IMR-90 (cell line): ENCODE measurements around the gene ZNF521. TPM values are rescaled to one million over a fixed set of nuclear protein-coding genes. Genes with fewer than 3 reads are reported as not detected.

Experiments
- ATAC-seq: fragments of 200-7000 bp; cut with Tn5 transposase; 2 replicates; pipeline ENCODE4 v1.9.1; 2020; ENCODE audit warnings: low read depth, mild to moderate bottlenecking, moderate library complexity
- BruUV-seq: library from RNA; stranded (reverse); fragments of 400-500 nt; replicated peaks from 2 replicates; lab custom pipeline; 2021; lab: Mats Ljungman, UMichigan
- CTCF ChIA-PET: fragments of 300-600 bp; formaldehyde crosslinking; extraction: SDS; loops from one replicate; lab custom pipeline; 2021; ENCODE audit warnings: antibody characterized with exemption; lab: Yijun Ruan, JAX
- POLR2A ChIA-PET: fragments of 300-600 bp; sonication (Branson Sonifier 250); formaldehyde crosslinking; loops from one replicate; lab custom pipeline; 2022; ENCODE audit warnings: antibody characterized with exemption; ENCODE audit not compliant: unreplicated experiment; lab: Charles Lee
- DNase-seq: peaks from one replicate; pipeline ENCODE4 v3.0.0; 2013
- H2AFZ ChIP-seq: replicated peaks from 2 replicates; pipeline ENCODE3; 2013; ENCODE audit warnings: low read length, mild to moderate bottlenecking; ENCODE audit not compliant: poor library complexity
- H2AK5ac ChIP-seq: 2 replicates; pipeline ENCODE4 v1.6.1; 2013; ENCODE audit warnings: low read depth, low read length, inconsistent platforms
- H2AK9ac ChIP-seq: replicated peaks from 2 replicates; pipeline ENCODE3; 2013; ENCODE audit warnings: mild to moderate bottlenecking, low read depth, low read length, moderate library complexity; ENCODE audit not compliant: poor library complexity
- H2BK120ac ChIP-seq: 2 replicates; pipeline ENCODE4 v1.6.1; 2013; ENCODE audit warnings: low read depth, low read length, inconsistent platforms
- H2BK15ac ChIP-seq: 3 replicates; pipeline ENCODE4 v1.6.1; 2013; ENCODE audit warnings: low read depth, low read length, inconsistent platforms
- H2BK20ac ChIP-seq: 2 replicates; pipeline ENCODE4 v1.6.1; 2013; ENCODE audit warnings: low read depth, mild to moderate bottlenecking, inconsistent platforms, low read length, moderate library complexity
- H2BK5ac ChIP-seq: 2 replicates; pipeline ENCODE4 v1.6.1; 2013; ENCODE audit warnings: mild to moderate bottlenecking, low read depth, low read length, inconsistent platforms; ENCODE audit not compliant: poor library complexity, severe bottlenecking
- H3K14ac ChIP-seq: replicated peaks from 2 replicates; pipeline ENCODE4 v1.6.1; 2013; ENCODE audit warnings: low read depth, low read length, inconsistent platforms
- H3K18ac ChIP-seq: 2 replicates; pipeline ENCODE4 v1.6.1; 2013; ENCODE audit warnings: low read depth, low read length, control low read depth
- H3K23ac ChIP-seq: 2 replicates; pipeline ENCODE4 v1.6.1; 2013; ENCODE audit warnings: low read depth, low read length, inconsistent platforms
- H3K27ac ChIP-seq: 2 replicates; pipeline ENCODE4 v1.5.1; 2013; ENCODE audit warnings: mild to moderate bottlenecking, control low read depth, low read length; ENCODE audit not compliant: insufficient read depth
- H3K27me3 ChIP-seq: 2 replicates; pipeline ENCODE4 v1.6.1; 2013; ENCODE audit warnings: low read length; ENCODE audit not compliant: control insufficient read depth, insufficient read depth
- H3K36me3 ChIP-seq: 2 replicates; pipeline ENCODE4 v1.6.1; 2013; ENCODE audit warnings: low read length, mixed read lengths; ENCODE audit not compliant: control insufficient read depth, insufficient read depth
- H3K4ac ChIP-seq: 2 replicates; pipeline ENCODE4 v1.6.1; 2013; ENCODE audit warnings: low read depth, low read length, inconsistent platforms
- H3K4me1 ChIP-seq: 2 replicates; pipeline ENCODE4 v1.6.1; 2013; ENCODE audit warnings: low read length, mixed read lengths; ENCODE audit not compliant: control insufficient read depth, insufficient read depth
- H3K4me2 ChIP-seq: 2 replicates; pipeline ENCODE4 v1.6.1; 2013; ENCODE audit warnings: low read depth, mild to moderate bottlenecking, control low read depth, low read length, moderate library complexity
- H3K4me3 ChIP-seq: 2 replicates; pipeline ENCODE4 v1.5.1; 2013; ENCODE audit warnings: low read depth, mild to moderate bottlenecking, control low read depth, low read length, moderate library complexity; ENCODE audit not compliant: insufficient read depth
- H3K56ac ChIP-seq: 2 replicates; pipeline ENCODE4 v1.6.1; 2013; ENCODE audit warnings: low read length, inconsistent platforms; ENCODE audit not compliant: insufficient read depth; ENCODE audit errors: extremely low read depth
- H3K79me1 ChIP-seq, 2 experiments: 2 replicates each; pipeline ENCODE4 v1.6.1; 2013; ENCODE audit warnings: low read length in 2 of 2, inconsistent platforms in 1 of 2, low read depth in 1 of 2
- H3K9ac ChIP-seq: 2 replicates; pipeline ENCODE4 v1.6.1; 2013; ENCODE audit warnings: low read depth, low read length, control low read depth
- H3K9me1 ChIP-seq: 2 replicates; pipeline ENCODE4 v1.6.1; 2013; ENCODE audit warnings: low read length, inconsistent platforms; ENCODE audit not compliant: insufficient read depth
- H3K9me3 ChIP-seq: 2 replicates; pipeline ENCODE4 v1.6.1; 2013; ENCODE audit warnings: low read length; ENCODE audit not compliant: control insufficient read depth, insufficient read depth
- H4K20me1 ChIP-seq: 2 replicates; pipeline ENCODE4 v1.6.1; 2013; ENCODE audit warnings: low read length, inconsistent platforms; ENCODE audit not compliant: insufficient read depth
- H4K5ac ChIP-seq: 2 replicates; pipeline ENCODE4 v1.6.1; 2013; ENCODE audit warnings: mild to moderate bottlenecking, low read depth, low read length, control low read depth
- H4K8ac ChIP-seq, 2 experiments: 2 replicates each; pipeline ENCODE4 v1.6.1; 2013; ENCODE audit warnings: low read depth in 2 of 2, low read length in 2 of 2, control low read depth in 1 of 2, inconsistent platforms in 1 of 2
- H4K91ac ChIP-seq: 2 replicates; pipeline ENCODE4 v1.6.1; 2013; ENCODE audit warnings: low read depth, low read length, inconsistent platforms; ENCODE audit not compliant: insufficient read depth
- CEBPB ChIP-seq: IDR thresholded peaks from 2 replicates; pipeline ENCODE4 v1.6.1; 2012; ENCODE audit warnings: low read depth, low read length, improper control_type of control experiment
- CHD1 ChIP-seq: IDR thresholded peaks from 2 replicates; pipeline ENCODE4 v1.6.1; 2012; ENCODE audit warnings: low read depth, low read length, improper control_type of control experiment
- CTCF ChIP-seq: conservative IDR thresholded peaks from 2 replicates; pipeline ENCODE4 v1.5.1; 2012; ENCODE audit warnings: mild to moderate bottlenecking, low read depth, low read length, improper control_type of control experiment
- MAFK ChIP-seq: IDR thresholded peaks from 2 replicates; pipeline ENCODE4 v1.6.1; 2012; ENCODE audit warnings: low read depth, low read length, improper control_type of control experiment
- MAZ ChIP-seq: IDR thresholded peaks from 2 replicates; pipeline ENCODE4 v1.6.1; 2012; ENCODE audit warnings: low read depth, mild to moderate bottlenecking, low read length, improper control_type of control experiment, moderate library complexity, borderline replicate concordance
- MXI1 ChIP-seq: IDR thresholded peaks from 2 replicates; pipeline ENCODE4 v1.6.1; 2012; ENCODE audit warnings: low read depth, mild to moderate bottlenecking, low read length, moderate library complexity, borderline replicate concordance
- RCOR1 ChIP-seq: IDR thresholded peaks from 2 replicates; pipeline ENCODE4 v1.6.1; 2012; ENCODE audit warnings: mild to moderate bottlenecking, low read length, improper control_type of control experiment; ENCODE audit not compliant: insufficient replicate concordance
- USF2 ChIP-seq: fragments of 150-350 bp; IDR thresholded peaks from 2 replicates; pipeline ENCODE4 v1.6.1; 2017; ENCODE audit warnings: mild to moderate bottlenecking, antibody characterized with exemption, low read length, low read depth
- WGBS, 2 experiments: methylation state at CpG; one replicate each; pipeline versions ENCODE4 v1.1.5 to v1.1.7; 2013; ENCODE audit warnings: missing lambda C conversion rate in 2 of 2; ENCODE audit not compliant: insufficient read length in 1 of 2; ENCODE audit errors: extremely low coverage in 2 of 2; 5-methylcytosine and 5-hydroxymethylcytosine counted together
- dilution Hi-C: fragments of 300-500 bp; cut with HindIII; formaldehyde crosslinking; loops from one replicate; pipeline ENCODE4 v1.14.3; 2018; ENCODE audit warnings: low sequenced_read_pairs; ENCODE audit not compliant: unreplicated experiment
- in situ Hi-C: fragments of 300-500 bp; cut with MboI; formaldehyde crosslinking; loops from 3 replicates; pipeline ENCODE4 v1.14.3; 2019; ENCODE audit warnings: low sequenced_read_pairs, inconsistent platforms, mixed read lengths
- intact Hi-C: fragments of 100-400 bp; cut with micrococcal nuclease; formaldehyde crosslinking; loops from 2 replicates; pipeline ENCODE4 v1.10.0; 2022
- polyA plus RNA-seq, 3 experiments: library from polyadenylated mRNA; depleted of rRNA; stranded (reverse); fragments of >200 nt; gene quantifications; 2 replicates each; pipeline ENCODE4 v1.2.3, GENCODE V29; 2012; ENCODE audit warnings: low replicate concordance in 1 of 3
- total RNA-seq: library from RNA; depleted of rRNA; stranded (reverse); fragments of >200 nt; gene quantifications from 2 replicates; pipeline ENCODE4 v1.2.3, GENCODE V29; 2012

ZNF521 gene
- total and polyA plus RNA-seq, 2 of the 4 experiments (the other 2 are of a cell fraction), result 21.5 to 59.3 TPM

GRCh38 chr18:25174324-25174723 is 177.6 kb downstream of the ZNF521 start:
- Histone ChIP-seq H2BK15ac (no peak overlapping the region), H3K56ac (no peak overlapping the region), H3K36me3 (no peaks in the 10 kb centered on the region), H4K5ac (no peak overlapping the region), H2AFZ (no peak overlapping the region), H3K9me1 (peaks cover 4% of the 10 kb centered on the region; the same call in 1 of the 2 replicates), H3K23ac (no peak overlapping the region), H3K79me1 (peaks cover 6 to 7% of the 10 kb centered on the region in 2 experiments; a peak in 3 of 4 replicates), H4K8ac (no peak overlapping the region), H4K20me1 (no peaks in the 10 kb centered on the region), H3K9ac (no peak overlapping the region), H3K27me3 (no peaks in the 10 kb centered on the region), H3K4me2 (no peak overlapping the region), H3K4ac (no peak overlapping the region), H3K18ac (no peak overlapping the region), H2BK5ac (no peak overlapping the region), H3K4me3 (no peak overlapping the region), H4K91ac (no peak overlapping the region), H2BK120ac (no peak overlapping the region), H3K9me3 (no peaks in the 10 kb centered on the region), H2BK20ac (no peak overlapping the region), H3K4me1 (no peaks in the 10 kb centered on the region; the same call in 1 of the 2 replicates), H2AK9ac (no peak overlapping the region), H3K27ac (no peak overlapping the region), H2AK5ac (no peak overlapping the region), H3K14ac (no peak overlapping the region)
- CTCF ChIA-PET, result interaction anchor here (0.8 kb wide), 1 partner anchor 40 kb away, joined by 3 read pairs; no protein-coding TSS in a partner anchor
- no peak for TF ChIP-seq USF2
- TF ChIP-seq RCOR1, result no peak
- TF ChIP-seq CEBPB, result no peak
- TF ChIP-seq CTCF, result no peak
- TF ChIP-seq MAZ, result no peak
- no peak for TF ChIP-seq MAFK
- TF ChIP-seq MXI1, result no peak
- TF ChIP-seq CHD1, result no peak
- WGBS, 2 experiments, result no CpG with 5 or more reads among the region's 7 CpGs
- POLR2A ChIA-PET, result no interaction called here
- intact Hi-C loops, result no loop called here
- dilution Hi-C loops, result no loop called here
- in situ Hi-C loops, result no loop called here
- ATAC-seq (no peak), DNase-seq (no peak)
- BruUV-seq, result no TSS peak
